ENCODE measurements around the gene HIRA. TPM values are rescaled to one million over a fixed set of nuclear protein-coding genes. Genes with fewer than 3 reads are reported as not detected.
A peak's percentile ranks its signal among the peaks of the same experiment; 100 is the strongest.

The HIRA gene
- total RNA-seq, 1 donor: 17.7 TPM

DNA sequence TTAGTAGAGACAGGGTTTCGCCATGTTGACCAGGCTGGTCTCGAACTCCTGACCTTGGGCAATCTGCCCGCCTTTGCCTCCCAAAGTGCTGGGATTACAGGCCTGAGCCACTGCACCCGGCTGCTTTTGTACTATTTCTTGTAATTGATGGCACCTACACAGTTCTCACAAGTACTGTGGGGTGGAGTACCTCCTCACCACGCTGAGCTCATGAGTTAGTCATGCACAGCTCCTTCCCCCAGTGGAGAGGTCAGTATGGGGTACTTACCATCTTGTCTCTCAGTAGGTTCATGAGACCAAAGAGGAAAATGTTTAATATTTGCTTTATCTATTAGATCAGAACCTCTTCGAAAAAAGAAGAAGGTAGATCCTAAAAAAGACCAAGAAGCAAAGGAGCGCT lies 2.9 kb upstream of the HIRA start:
- TF ChIP-seq, protein P1, sequence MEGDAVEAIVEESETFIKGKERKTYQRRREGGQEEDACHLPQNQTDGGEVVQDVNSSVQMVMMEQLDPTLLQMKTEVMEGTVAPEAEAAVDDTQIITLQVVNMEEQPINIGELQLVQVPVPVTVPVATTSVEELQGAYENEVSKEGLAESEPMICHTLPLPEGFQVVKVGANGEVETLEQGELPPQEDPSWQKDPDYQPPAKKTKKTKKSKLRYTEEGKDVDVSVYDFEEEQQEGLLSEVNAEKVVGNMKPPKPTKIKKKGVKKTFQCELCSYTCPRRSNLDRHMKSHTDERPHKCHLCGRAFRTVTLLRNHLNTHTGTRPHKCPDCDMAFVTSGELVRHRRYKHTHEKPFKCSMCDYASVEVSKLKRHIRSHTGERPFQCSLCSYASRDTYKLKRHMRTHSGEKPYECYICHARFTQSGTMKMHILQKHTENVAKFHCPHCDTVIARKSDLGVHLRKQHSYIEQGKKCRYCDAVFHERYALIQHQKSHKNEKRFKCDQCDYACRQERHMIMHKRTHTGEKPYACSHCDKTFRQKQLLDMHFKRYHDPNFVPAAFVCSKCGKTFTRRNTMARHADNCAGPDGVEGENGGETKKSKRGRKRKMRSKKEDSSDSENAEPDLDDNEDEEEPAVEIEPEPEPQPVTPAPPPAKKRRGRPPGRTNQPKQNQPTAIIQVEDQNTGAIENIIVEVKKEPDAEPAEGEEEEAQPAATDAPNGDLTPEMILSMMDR (IDR thresholded peaks at IDR 0.05; ENCODE audit: insufficient read depth, low read length): no peak
- no peak overlapping the region for H3K4me3 ChIP-seq (ENCODE audit: low read depth, low read length)
- no peak for DNase-seq (ENCODE audit: low read depth)

DNA sequence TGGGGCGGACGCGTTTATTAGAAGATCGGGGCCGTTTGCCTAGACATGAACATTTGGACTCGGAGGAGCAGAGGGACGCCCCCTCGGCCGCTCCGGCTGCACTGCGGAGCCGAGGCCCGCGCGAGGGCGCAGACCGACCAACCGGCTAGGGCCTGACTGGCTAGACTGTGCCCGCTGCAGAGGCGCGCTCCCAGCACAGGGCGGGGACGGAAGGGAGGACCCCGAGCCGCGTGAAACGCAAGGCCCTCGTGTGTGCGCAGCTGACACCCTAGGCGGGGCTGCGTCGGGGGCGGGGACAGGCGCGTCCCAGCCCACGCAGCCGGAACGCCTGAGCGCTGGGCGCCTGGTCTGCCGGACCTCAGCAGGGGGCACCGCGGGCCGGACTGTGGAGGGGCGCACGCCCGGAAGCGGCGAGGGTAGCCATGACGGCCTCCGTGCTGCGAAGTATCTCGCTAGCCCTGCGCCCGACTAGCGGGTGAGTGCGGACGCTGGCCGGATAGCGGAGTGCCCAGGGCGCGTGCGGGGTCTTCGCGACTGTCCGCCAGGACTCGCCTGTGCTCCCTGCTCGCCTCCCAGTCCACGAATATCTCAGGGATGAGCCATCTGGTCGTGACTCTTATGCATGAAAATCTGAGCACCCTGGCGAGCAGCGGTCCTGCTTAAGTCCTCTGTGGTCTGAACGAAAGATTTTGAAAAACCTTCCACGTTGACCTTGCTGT lies 759 bp upstream of the HIRA start, which contains the start of gene MRPL40:
MRPL40 (plus strand) TSS at position 413 of the 719 bp plus-strand sequence; CDS start at position 423, 10 bp downstream.
- H3K4me3 ChIP-seq (ENCODE audit: low read depth, low read length): peak within 1 kb of the TSS; percentile 89

DNA sequence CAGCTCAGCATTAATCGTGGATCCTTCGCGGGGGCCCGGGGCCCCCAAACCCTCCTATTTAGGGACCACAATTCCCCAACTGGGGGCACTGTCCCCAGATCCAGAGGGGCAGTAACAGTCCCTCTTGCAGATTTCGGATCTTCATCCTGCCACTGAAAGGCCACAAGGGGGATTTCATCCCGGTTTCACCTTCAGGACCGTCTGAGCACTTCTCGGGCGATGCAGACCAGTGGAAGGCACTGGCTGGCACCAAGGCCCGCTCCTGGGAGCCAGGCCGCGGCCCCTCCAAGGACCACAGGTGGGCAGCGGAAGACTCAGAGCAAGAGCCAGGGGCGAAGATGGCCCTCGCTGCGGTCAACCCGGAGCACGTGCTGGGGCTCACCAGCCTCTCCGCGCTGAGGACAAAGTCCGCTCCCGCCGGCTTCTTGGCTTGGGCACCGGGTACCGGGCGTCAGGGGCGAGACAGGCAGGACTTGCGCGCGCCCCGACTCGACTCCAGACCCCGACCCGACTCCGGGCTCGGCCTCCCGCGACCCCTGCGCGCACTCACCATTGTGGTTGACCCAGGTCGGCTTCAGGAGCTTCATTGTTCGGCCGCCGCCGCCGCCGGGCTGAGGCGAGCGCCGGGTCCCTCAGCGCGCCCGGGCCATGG lies 517 bp downstream of the HIRA start:
- DNase-seq (ENCODE audit: low read depth): peak; percentile 36
- peak overlapping the region; percentile 89 for H3K4me3 ChIP-seq (ENCODE audit: low read depth, low read length)
- TF ChIP-seq, protein P1 (IDR thresholded peaks at IDR 0.05; ENCODE audit: insufficient read depth, low read length): peak; percentile 37

More for the DNA sequence above, 759 bp upstream of the HIRA start, which contains the start of gene MRPL40:
- DNase-seq (ENCODE audit: low read depth): peak; percentile 93
- TF ChIP-seq, protein P1 (IDR thresholded peaks at IDR 0.05; ENCODE audit: insufficient read depth, low read length): no peak

DNA sequence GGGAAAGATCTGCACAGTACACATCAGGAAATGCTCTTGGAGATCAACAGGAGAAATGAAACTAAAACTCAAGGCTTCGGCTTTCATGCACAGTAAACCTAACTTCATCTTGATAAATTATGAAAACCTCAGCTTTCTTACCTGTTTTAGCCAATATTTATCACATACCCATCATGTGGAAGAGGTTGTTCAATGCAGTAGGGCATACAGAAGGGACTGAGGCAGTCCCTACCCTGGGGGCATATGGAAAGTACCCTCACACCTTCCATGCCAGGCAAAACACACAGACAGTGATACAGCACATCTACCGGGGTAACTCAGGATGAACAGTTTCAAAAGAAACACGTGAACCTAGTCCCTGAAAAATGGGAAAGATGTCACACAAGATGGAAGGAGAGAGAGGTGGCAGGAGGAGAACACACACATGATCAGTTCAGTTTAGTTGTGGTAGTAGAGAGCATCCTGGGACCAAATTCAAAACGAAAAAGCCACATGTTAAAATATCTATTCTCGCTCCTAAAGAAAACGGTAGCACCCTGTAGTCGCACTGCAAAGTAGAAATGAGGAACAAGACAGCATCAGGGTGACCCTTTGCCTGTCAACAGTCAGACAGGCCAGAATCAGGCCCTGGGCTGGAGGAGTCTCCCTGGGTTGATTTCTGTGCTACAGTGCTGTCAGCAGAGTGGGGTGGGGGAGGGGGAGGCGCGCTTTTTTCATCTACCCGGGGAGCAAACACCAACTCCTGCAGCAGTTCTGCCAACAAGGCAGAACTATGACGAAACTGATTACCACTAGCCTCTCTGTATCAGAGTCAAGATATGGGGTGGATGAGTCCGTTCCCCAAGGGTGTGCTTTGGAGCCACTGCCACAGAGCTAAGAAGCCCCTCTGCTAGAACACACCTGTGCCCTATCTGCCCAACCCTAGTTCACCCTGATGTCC lies 1.3 kb downstream of the HIRA start:
- H3K4me3 ChIP-seq (ENCODE audit: low read depth, low read length): peak overlapping the region; percentile 89
- TF ChIP-seq, protein P1 (IDR thresholded peaks at IDR 0.05; ENCODE audit: insufficient read depth, low read length): no peak
- DNase-seq (ENCODE audit: low read depth): peak; percentile 74

DNA sequence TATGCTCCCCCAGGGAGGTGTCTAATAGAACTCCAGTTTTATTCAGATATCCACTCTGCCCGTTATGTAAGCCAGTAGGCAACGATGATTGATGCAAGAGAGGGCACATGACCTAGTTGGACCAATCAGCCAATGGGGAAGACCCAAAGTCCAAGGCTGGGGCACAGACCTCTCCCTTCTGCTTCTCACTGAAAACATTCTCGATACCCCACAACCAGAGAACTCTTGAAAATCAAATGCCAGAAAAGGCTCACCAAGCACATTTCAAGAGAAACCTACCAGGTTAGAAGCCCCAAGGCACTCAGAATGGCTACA lies 7.4 kb downstream of the HIRA start:
- no peak overlapping the region for H3K4me3 ChIP-seq (ENCODE audit: low read depth, low read length)
- TF ChIP-seq, protein P1 (IDR thresholded peaks at IDR 0.05; ENCODE audit: insufficient read depth, low read length): no peak
- DNase-seq (ENCODE audit: low read depth): no peak

DNA sequence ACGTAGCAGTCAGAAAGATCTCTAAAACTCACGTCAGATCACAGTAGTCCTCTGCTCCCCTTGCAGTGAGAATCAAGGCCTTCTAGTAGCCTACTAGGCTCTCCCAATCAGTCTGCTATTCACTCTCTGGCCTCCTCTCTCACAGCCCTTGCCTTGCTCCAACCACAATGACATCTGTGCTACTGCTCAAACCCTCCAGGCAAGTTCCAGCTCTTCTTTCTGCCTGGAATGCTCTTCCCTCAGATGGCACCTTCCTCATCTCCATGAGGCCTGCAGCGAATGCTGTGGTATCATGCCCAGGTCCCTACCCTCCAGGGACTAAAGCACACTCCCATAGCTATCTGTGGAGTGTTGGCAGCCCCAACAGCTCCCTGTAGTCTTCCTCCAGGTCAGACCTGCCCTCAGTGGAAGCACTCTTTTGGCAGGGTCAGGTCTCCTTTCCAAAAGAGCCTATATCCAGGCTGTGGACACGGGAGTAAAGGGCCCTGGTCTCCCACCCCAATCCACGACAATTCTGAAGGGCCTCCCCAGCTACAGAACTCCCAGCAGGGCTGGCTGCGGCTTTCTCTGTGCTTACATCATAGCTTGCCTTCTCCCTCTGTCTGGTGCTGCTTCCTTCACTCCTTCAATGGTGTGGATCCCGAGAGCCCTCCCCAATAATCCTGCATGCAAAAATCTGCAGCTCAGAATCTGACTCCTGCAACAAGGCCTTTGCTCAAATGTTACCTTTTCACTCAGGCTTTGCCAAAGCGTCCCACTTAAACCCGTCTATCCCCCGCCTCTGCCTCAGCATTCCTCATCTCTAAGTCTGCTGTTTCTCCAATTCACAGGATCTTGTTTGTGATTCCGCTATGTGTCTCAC lies 8.9 kb downstream of the HIRA start:
- DNase-seq (ENCODE audit: low read depth): no peak
- TF ChIP-seq, protein P1 (IDR thresholded peaks at IDR 0.05; ENCODE audit: insufficient read depth, low read length): no peak
- H3K4me3 ChIP-seq (ENCODE audit: low read depth, low read length): no peak overlapping the region

All from fibroblast of the aortic adventitia (primary cell).